ENCODE results near the gene CADM1. TPM values are rescaled to one million over a fixed set of nuclear protein-coding genes. Genes with fewer than 3 reads are reported as not detected.

CADM1 gene
- total RNA-seq, 1 experiment from 2014 or later: 12.9 TPM

DNA sequence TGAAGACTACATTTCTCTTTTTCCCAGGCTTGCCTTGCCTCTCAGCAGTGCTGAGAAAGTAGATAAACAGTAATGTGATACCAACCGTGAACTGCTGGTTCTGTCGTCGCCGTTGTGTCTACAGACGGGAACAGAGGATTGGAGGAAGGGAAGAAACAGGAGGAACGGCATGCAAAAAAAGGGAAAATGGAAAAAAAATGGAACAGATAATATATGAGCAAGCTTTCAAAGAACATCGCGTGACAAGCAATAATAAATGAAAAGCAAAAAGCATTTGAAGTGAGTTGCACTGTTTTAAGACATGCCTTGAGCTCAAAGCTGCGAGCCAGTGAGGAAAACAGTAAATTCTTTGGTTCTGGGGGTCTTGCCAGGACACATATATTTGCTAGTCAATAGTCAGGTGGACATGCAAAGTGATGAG is 305.9 kb downstream of the CADM1 start:
- Histone ChIP-seq H3K4me1 (ENCODE audit: insufficient read depth, low read length, poor library complexity, severe bottlenecking) (peaks cover 9% of the 10 kb centered on the region), H3K4me3 (ENCODE audit: low read depth, low read length, poor library complexity, severe bottlenecking) (no peak overlapping the region), H3K9me3 (ENCODE audit: low read depth, low read length, poor library complexity, severe bottlenecking) (no peaks in the 10 kb centered on the region), H3K27me3 (replicated peaks; ENCODE audit: insufficient read depth, low read depth, low read length, poor library complexity) (no peaks in the 10 kb centered on the region), H3K27ac (ENCODE audit: low read depth, low read length, poor library complexity, severe bottlenecking) (no peak overlapping the region), H3K36me3 (ENCODE audit: insufficient read depth, low read length, poor library complexity, severe bottlenecking) (no peaks in the 10 kb centered on the region)
- CTCF ChIA-PET: no interaction called here
- POLR2A ChIA-PET (ENCODE audit: low non-redundant PET): no interaction called here
- DNase-seq (ENCODE audit: low spot score): no peak
- BruUV-seq (replicated peaks): no TSS peak
- no peak for TF ChIP-seq EZH2 (IDR thresholded peaks at IDR 0.05; ENCODE audit: borderline replicate concordance, low read depth, low read length, poor library complexity, severe bottlenecking)
- TF ChIP-seq CTCF (conservative IDR thresholded peaks at IDR 0.05; ENCODE audit: low read depth, low read length): no peak
- intact Hi-C loops (cut with micrococcal nuclease; ENCODE audit: unreplicated experiment): no loop called here

DNA sequence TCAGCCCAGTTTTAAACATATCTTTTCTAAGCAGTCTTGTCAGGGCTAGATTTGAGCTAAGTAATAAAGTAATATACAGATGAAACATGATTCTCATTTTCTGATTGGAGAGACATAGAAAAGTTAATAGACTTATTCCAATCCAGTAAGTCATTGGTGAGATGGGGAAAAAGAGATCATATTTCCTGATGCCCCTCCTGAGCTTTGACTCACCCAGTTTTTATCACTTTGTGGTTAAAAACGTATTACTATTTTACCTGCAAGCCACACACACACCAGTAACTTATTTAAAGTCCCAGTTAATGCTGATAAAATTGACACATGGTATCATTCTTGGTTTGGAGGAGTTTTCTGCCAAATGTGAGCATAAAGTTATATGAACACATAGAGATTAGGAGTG is 306.8 kb downstream of the CADM1 start:
- H3K9me3 ChIP-seq (ENCODE audit: low read depth, low read length, poor library complexity, severe bottlenecking): no peaks in the 10 kb centered on the region
- POLR2A ChIA-PET (ENCODE audit: low non-redundant PET): no interaction called here
- no peaks in the 10 kb centered on the region for H3K36me3 ChIP-seq (ENCODE audit: insufficient read depth, low read length, poor library complexity, severe bottlenecking)
- no peak overlapping the region for H3K27ac ChIP-seq (ENCODE audit: low read depth, low read length, poor library complexity, severe bottlenecking)
- CTCF ChIA-PET: no interaction called here
- H3K4me3 ChIP-seq (ENCODE audit: low read depth, low read length, poor library complexity, severe bottlenecking): no peak overlapping the region
- peaks cover 9% of the 10 kb centered on the region for H3K4me1 ChIP-seq (ENCODE audit: insufficient read depth, low read length, poor library complexity, severe bottlenecking)
- intact Hi-C loops (cut with micrococcal nuclease; ENCODE audit: unreplicated experiment): no loop called here
- no peaks in the 10 kb centered on the region for H3K27me3 ChIP-seq (replicated peaks; ENCODE audit: insufficient read depth, low read depth, low read length, poor library complexity)
- no peak for DNase-seq (ENCODE audit: low spot score)
- BruUV-seq (replicated peaks): no TSS peak
- TF ChIP-seq CTCF (conservative IDR thresholded peaks at IDR 0.05; ENCODE audit: low read depth, low read length) (no peak), EZH2 (IDR thresholded peaks at IDR 0.05; ENCODE audit: borderline replicate concordance, low read depth, low read length, poor library complexity, severe bottlenecking) (no peak)

DNA sequence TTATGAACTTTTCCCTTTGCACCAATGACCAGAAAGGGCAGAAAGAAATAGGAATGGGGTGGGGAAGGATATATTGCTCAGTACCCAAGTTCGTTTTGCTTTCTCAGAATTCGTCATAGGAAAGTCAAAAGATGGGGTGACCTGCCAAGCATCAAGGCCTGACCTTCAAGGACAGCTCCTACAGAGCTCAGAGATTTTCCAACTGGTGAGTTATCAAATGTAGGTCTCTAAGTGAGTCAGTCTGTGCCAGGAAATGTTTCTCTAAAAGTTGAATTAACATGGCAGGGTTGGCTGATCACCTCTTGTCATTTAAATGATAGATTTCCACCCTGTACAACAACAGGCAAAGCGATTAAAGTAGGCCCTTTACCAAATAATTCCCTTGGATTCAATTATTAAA is 307.2 kb downstream of the CADM1 start:
- intact Hi-C loops (cut with micrococcal nuclease; ENCODE audit: unreplicated experiment): no loop called here
- POLR2A ChIA-PET (ENCODE audit: low non-redundant PET): no interaction called here

More for the DNA sequence above, 307.2 kb downstream of the CADM1 start:
- TF ChIP-seq CTCF (conservative IDR thresholded peaks at IDR 0.05; ENCODE audit: low read depth, low read length) (no peak), EZH2 (IDR thresholded peaks at IDR 0.05; ENCODE audit: borderline replicate concordance, low read depth, low read length, poor library complexity, severe bottlenecking) (no peak)
- no peaks in the 10 kb centered on the region for H3K9me3 ChIP-seq (ENCODE audit: low read depth, low read length, poor library complexity, severe bottlenecking)
- H3K4me3 ChIP-seq (ENCODE audit: low read depth, low read length, poor library complexity, severe bottlenecking): no peak overlapping the region
- no peaks in the 10 kb centered on the region for H3K36me3 ChIP-seq (ENCODE audit: insufficient read depth, low read length, poor library complexity, severe bottlenecking)
- CTCF ChIA-PET: no interaction called here
- H3K27me3 ChIP-seq (replicated peaks; ENCODE audit: insufficient read depth, low read depth, low read length, poor library complexity): no peaks in the 10 kb centered on the region
- no peak overlapping the region for H3K27ac ChIP-seq (ENCODE audit: low read depth, low read length, poor library complexity, severe bottlenecking)
- BruUV-seq (replicated peaks): no TSS peak
- peaks cover 9% of the 10 kb centered on the region for H3K4me1 ChIP-seq (ENCODE audit: insufficient read depth, low read length, poor library complexity, severe bottlenecking)
- no peak for DNase-seq (ENCODE audit: low spot score)
